GM12878 (cell line): ENCODE results near the gene PRCP. TPM values are rescaled to one million over a fixed set of nuclear protein-coding genes. Genes with fewer than 3 reads are reported as not detected.
A peak's percentile ranks its signal among the peaks of the same experiment; 100 is the strongest.

Experiments
- ATAC-seq: fragments of 200-7000 bp; cut with Tn5 transposase; 3 replicates; pipeline ENCODE4 v1.9.1; 2020; ENCODE audit warnings: mild to moderate bottlenecking, moderate library complexity
- BruUV-seq: library from RNA; stranded (reverse); fragments of 400-500 nt; replicated peaks from 2 replicates; lab custom pipeline; 2021; lab: Mats Ljungman, UMichigan
- CTCF ChIA-PET: fragments of 300-600 bp; sonication (Branson Sonifier 250); formaldehyde crosslinking; extraction: SDS; loops from one replicate; lab custom pipeline; 2021; ENCODE audit warnings: inconsistent platforms; lab: Yijun Ruan, JAX
- POLR2A ChIA-PET: fragments of 350-600 bp; formaldehyde crosslinking; extraction: SDS; loops from one replicate; lab custom pipeline; 2021; ENCODE audit warnings: inconsistent platforms; lab: Charles Lee
- RAD21 ChIA-PET: fragments of 300-600 bp; sonication (Branson Sonifier 250); formaldehyde crosslinking; loops from one replicate; lab custom pipeline; 2023; ENCODE audit warnings: antibody characterized with exemption; ENCODE audit not compliant: unreplicated experiment; lab: Charles Lee
- SMC1A ChIA-PET: fragments of 300-600 bp; sonication (Branson Sonifier 250); formaldehyde crosslinking; loops from one replicate; lab custom pipeline; 2023; ENCODE audit not compliant: unreplicated experiment, uncharacterized antibody; lab: Charles Lee
- DNase-seq: peaks from one replicate; pipeline ENCODE4 v3.0.0-alpha.2; 2011; ENCODE audit warnings: low read depth, low spot score
- FAIRE-seq: peaks from 3 replicates; lab custom pipeline; 2011; peaks lifted over from hg19 to GRCh38; lab: Jason Lieb, UNC
- H2AFZ ChIP-seq: 2 replicates; pipeline ENCODE4 v1.6.0; 2011; ENCODE audit warnings: low read depth, low read length, control low read depth; ENCODE audit not compliant: control insufficient read depth
- H3K27ac ChIP-seq: 2 replicates; pipeline ENCODE4 v1.5.1; 2011; ENCODE audit warnings: control low read depth; ENCODE audit not compliant: control insufficient read depth, insufficient read depth
- H3K27me3 ChIP-seq, 2 experiments: replicated peaks in 1 of 2; 2 replicates each; pipeline versions ENCODE4 v1.6.0 to v1.6.1; 2011; ENCODE audit warnings: low read length in 1 of 2; ENCODE audit not compliant: control insufficient read depth in 2 of 2, insufficient read depth in 2 of 2
- H3K36me3 ChIP-seq, 2 experiments: 2 replicates each; pipeline ENCODE4 v1.5.1; 2011; ENCODE audit warnings: low read length in 1 of 2; ENCODE audit not compliant: control insufficient read depth in 2 of 2, insufficient read depth in 2 of 2
- H3K4me1 ChIP-seq: 2 replicates; pipeline ENCODE4 v1.6.1; 2011; ENCODE audit warnings: mild to moderate bottlenecking, low read length, moderate library complexity, mixed read lengths; ENCODE audit not compliant: control insufficient read depth, insufficient read depth
- H3K4me2 ChIP-seq: 2 replicates; pipeline ENCODE4 v1.6.0; 2011; ENCODE audit warnings: control low read depth; ENCODE audit not compliant: control insufficient read depth, insufficient read depth
- H3K4me3 ChIP-seq: fragments of 200-600 bp; sonication (generic); 2 replicates; pipeline ENCODE4 v1.5.1; 2016
- H3K79me2 ChIP-seq: 2 replicates; pipeline ENCODE4 v1.6.0; 2011; ENCODE audit warnings: low read length; ENCODE audit not compliant: control insufficient read depth, insufficient read depth
- H3K9ac ChIP-seq: 2 replicates; pipeline ENCODE4 v1.8.0; 2011; ENCODE audit warnings: low read length, control low read depth, mixed read lengths; ENCODE audit not compliant: control insufficient read depth, insufficient read depth
- H3K9me3 ChIP-seq: replicated peaks from 3 replicates; pipeline ENCODE4 v1.5.1; 2011; ENCODE audit warnings: mild to moderate bottlenecking, low read length; ENCODE audit not compliant: control insufficient read depth, insufficient read depth
- H4K20me1 ChIP-seq: 2 replicates; pipeline ENCODE4 v1.6.0; 2011; ENCODE audit not compliant: control insufficient read depth, insufficient read depth
- ETV6 ChIP-seq, 2 experiments: fragments of 450-650 bp in 1 of 2; IDR thresholded peaks in 1 of 2; conservative IDR thresholded peaks in 1 of 2; 2 replicates each; pipeline ENCODE4 v1.6.1; 2014; ENCODE audit warnings: antibody characterized with exemption in 1 of 2, borderline replicate concordance in 1 of 2, low read depth in 1 of 2, mild to moderate bottlenecking in 1 of 2, moderate library complexity in 1 of 2
- HDGF ChIP-seq: fragments of 450-650 bp; IDR thresholded peaks from 2 replicates; pipeline ENCODE4 v1.6.1; 2016; ENCODE audit warnings: antibody characterized with exemption
- IKZF1 ChIP-seq: fragments of 450-650 bp; conservative IDR thresholded peaks from 2 replicates; pipeline ENCODE4 v1.6.1; 2017; ENCODE audit warnings: antibody characterized with exemption, mild to moderate bottlenecking
- IKZF2 ChIP-seq, 2 experiments: fragments of 450-650 bp; IDR thresholded peaks; 2 replicates each; pipeline ENCODE4 v1.6.1; 2017; ENCODE audit warnings: mild to moderate bottlenecking in 2 of 2, moderate library complexity in 2 of 2
- NBN ChIP-seq: fragments of 450-650 bp; IDR thresholded peaks from 2 replicates; pipeline ENCODE4 v1.6.1; 2016
- NFYA ChIP-seq: IDR thresholded peaks from 2 replicates; pipeline ENCODE4 v1.6.1; 2011; ENCODE audit warnings: low read depth, mild to moderate bottlenecking, low read length, improper control_type of control experiment, borderline replicate concordance
- NFYB ChIP-seq: IDR thresholded peaks from 2 replicates; pipeline ENCODE4 v1.6.1; 2011; ENCODE audit warnings: low read depth, mild to moderate bottlenecking, low read length, improper control_type of control experiment, moderate library complexity; ENCODE audit not compliant: insufficient read depth
- SPI1 ChIP-seq: IDR thresholded peaks from 2 replicates; pipeline ENCODE4 v1.6.1; 2011; ENCODE audit warnings: low read depth, mild to moderate bottlenecking, low read length, moderate library complexity, borderline replicate concordance; ENCODE audit not compliant: insufficient read depth
- WGBS: methylation state at CpG from one replicate; pipeline ENCODE4 v1.1.6; 2016; ENCODE audit warnings: low lambda C conversion rate; ENCODE audit not compliant: insufficient replicate concordance, insufficient coverage; ENCODE audit errors: missing lambda C conversion rate; 5-methylcytosine and 5-hydroxymethylcytosine counted together
- in situ Hi-C: fragments of 300-500 bp; cut with MboI; formaldehyde crosslinking; loops from 9 replicates; pipeline ENCODE4 v1.14.3; 2018; ENCODE audit warnings: mixed read lengths
- intact Hi-C: fragments of 100-400 bp; cut with micrococcal nuclease; formaldehyde crosslinking; loops from one replicate; pipeline ENCODE4 v1.14.2; 2022; ENCODE audit not compliant: unreplicated experiment
- polyA plus RNA-seq, 11 experiments: library from polyadenylated mRNA; depleted of rRNA in 4 of 11; unstranded in 6 of 11; stranded (reverse) in 5 of 11; fragments of >200 nt; fragmentation: Nextera tagmentation in 4 of 11; fragmentation: Illumina TruSeq in 1 of 11; extraction: Ambion mirVana in 4 of 11; extraction: Trizol in 1 of 11; gene quantifications; 1 replicate in 1 of 11; 2 replicates in 10 of 11; pipeline versions ENCODE4 v1.2.1 to v1.2.3, GENCODE V29; 2011 to 2016; ENCODE audit warnings: inconsistent platforms in 2 of 11, missing spikeins in 2 of 11, low read depth in 1 of 11
- total RNA-seq, 4 experiments: library from RNA; depleted of rRNA in 3 of 4; stranded (reverse); fragments of >200 nt in 3 of 4; fragmentation: Illumina TruSeq in 1 of 4; extraction: Trizol in 1 of 4; gene quantifications; 2 replicates each; pipeline versions ENCODE4 v1.2.1 to v1.2.3, GENCODE V29; 2013 to 2021
- TF ChIP-seq, protein P1 (sequence below): IDR thresholded peaks from 2 replicates; pipeline ENCODE4 v1.6.1; 2011; ENCODE audit warnings: mild to moderate bottlenecking, low read depth, low read length, moderate library complexity; ENCODE audit not compliant: insufficient replicate concordance
- TF ChIP-seq, protein P2 (sequence below): IDR thresholded peaks from 2 replicates; pipeline ENCODE4 v1.6.1; 2012; ENCODE audit warnings: low read length, inconsistent platforms
- TF ChIP-seq, protein P3 (sequence below), 3 experiments: IDR thresholded peaks in 2 of 3; conservative IDR thresholded peaks in 1 of 3; 2 replicates each; pipeline ENCODE4 v1.5.1; 2011; ENCODE audit warnings: low read depth in 3 of 3, low read length in 3 of 3, mild to moderate bottlenecking in 3 of 3, control low read depth in 2 of 3, moderate library complexity in 2 of 3, inconsistent platforms in 1 of 3, mixed read lengths in 1 of 3; ENCODE audit not compliant: control insufficient read depth in 2 of 3, insufficient read depth in 1 of 3; ENCODE audit errors: extremely low read depth in 1 of 3
- TF ChIP-seq, protein P4 (sequence below): fragments of 450-650 bp; IDR thresholded peaks from 2 replicates; pipeline ENCODE4 v1.6.1; 2016; ENCODE audit warnings: mild to moderate bottlenecking

The PRCP gene
- total and polyA plus RNA-seq, 10 of the 15 experiments (the other 5 are each of a cell fraction or from before 2014, with no cell fraction given) = 14.9 to 43.6 (median 20.0) TPM

DNA sequence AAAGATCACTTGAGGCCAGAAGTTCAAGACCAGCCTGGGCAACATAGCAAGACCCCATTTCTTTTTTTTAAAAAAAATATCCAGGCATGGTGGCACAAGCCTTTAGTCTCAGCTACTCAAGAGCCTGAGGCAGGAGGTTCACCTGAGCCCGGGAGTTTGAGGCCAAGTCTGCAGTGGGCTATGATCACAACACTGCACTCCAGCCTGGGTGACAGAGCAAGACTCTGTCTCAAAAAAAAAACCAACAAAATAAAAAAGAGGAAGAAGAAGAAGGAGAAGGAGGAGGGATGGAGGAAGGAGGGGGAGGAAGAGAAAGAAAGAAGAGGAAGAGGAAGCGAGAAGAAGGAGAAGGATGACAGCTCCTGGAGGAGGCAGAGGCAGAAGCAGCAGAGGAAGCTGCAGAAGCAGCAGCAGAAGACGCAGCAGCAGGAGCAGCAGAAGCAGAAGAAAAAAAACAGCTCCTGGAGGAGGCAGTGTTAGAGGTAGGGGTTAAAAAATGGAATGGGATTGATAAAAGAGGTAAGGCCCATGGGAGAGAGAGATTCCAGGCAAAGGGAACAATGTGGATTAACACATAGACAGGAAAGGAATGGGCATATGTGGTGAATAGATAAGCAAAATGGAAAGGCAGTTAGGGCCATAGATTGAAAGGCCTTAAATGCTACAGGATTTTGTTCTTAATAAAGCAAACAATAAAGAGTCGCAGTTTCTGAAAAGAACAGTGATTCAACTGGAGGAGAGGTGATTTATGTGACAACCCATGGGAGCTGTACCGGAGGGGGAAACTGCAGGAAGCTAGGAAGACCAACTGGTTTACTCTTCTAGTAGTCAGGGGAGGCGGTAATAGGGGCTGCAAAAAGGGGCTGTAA, 10.9 kb downstream of the PRCP start:
- in situ Hi-C loops = no loop called here
- Histone ChIP-seq H3K9ac (no peak overlapping the region), H3K9me3 (no peaks in the 10 kb centered on the region), H3K4me1 (peaks cover 4% of the 10 kb centered on the region; the same call in 1 of the 2 replicates), H3K4me3 (no peak overlapping the region), H3K27ac (no peak overlapping the region), H2AFZ (no peak overlapping the region), H4K20me1 (no peaks in the 10 kb centered on the region), H3K36me3 (no peaks in the 10 kb centered on the region), H3K79me2 (no peaks in the 10 kb centered on the region), H3K4me2 (no peak overlapping the region), H3K27me3 (no peaks in the 10 kb centered on the region)
- BruUV-seq = no TSS peak
- 52% methylated on average over 6 of the region's 6 CpGs for WGBS
- CTCF ChIA-PET = interaction anchor here (1.1 to 7.7 kb wide), 5 partner anchors 11 to 361 kb away, joined by 3 to 46 read pairs (median 6); partner anchors contain the start of genes DDIAS and PRCP
- ATAC-seq (peak; percentile 57), DNase-seq (no peak), FAIRE-seq (no peak)
- RAD21 ChIA-PET = interaction anchor here (1.0 kb wide), 1 partner anchor 22 kb away, joined by 3 read pairs; no protein-coding TSS in a partner anchor
- TF ChIP-seq SPI1 (peak; percentile 25; the same call in 1 of the 2 replicates), HDGF (0 out of 2 replicates have a peak, but pooled peaks have one; percentile 44), ETV6 (conservative IDR thresholded peaks at IDR 0.05 in 1 of 2, IDR thresholded peaks at IDR 0.05 in 1 of 2; ENCODE audit: borderline replicate concordance in 1 of 2, low read depth in 1 of 2) (0 out of 4 replicates have a peak, but pooled peaks of 1 of the 2 experiments have one; percentile 18), NFYA (no peak), NBN (0 out of 2 replicates have a peak, but pooled peaks have one; percentile 46), NFYB (no peak), IKZF2 (IDR thresholded peaks at IDR 0.05) (0 out of 4 replicates have a peak, but pooled peaks of 1 of the 2 experiments have one; percentile 27), IKZF1 (no peak)
- TF ChIP-seq, protein P1, sequence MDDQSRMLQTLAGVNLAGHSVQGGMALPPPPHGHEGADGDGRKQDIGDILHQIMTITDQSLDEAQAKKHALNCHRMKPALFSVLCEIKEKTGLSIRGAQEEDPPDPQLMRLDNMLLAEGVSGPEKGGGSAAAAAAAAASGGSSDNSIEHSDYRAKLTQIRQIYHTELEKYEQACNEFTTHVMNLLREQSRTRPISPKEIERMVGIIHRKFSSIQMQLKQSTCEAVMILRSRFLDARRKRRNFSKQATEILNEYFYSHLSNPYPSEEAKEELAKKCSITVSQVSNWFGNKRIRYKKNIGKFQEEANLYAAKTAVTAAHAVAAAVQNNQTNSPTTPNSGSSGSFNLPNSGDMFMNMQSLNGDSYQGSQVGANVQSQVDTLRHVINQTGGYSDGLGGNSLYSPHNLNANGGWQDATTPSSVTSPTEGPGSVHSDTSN = no peak
- TF ChIP-seq, protein P2, sequence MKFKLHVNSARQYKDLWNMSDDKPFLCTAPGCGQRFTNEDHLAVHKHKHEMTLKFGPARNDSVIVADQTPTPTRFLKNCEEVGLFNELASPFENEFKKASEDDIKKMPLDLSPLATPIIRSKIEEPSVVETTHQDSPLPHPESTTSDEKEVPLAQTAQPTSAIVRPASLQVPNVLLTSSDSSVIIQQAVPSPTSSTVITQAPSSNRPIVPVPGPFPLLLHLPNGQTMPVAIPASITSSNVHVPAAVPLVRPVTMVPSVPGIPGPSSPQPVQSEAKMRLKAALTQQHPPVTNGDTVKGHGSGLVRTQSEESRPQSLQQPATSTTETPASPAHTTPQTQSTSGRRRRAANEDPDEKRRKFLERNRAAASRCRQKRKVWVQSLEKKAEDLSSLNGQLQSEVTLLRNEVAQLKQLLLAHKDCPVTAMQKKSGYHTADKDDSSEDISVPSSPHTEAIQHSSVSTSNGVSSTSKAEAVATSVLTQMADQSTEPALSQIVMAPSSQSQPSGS = no peak
- TF ChIP-seq, protein P3, sequence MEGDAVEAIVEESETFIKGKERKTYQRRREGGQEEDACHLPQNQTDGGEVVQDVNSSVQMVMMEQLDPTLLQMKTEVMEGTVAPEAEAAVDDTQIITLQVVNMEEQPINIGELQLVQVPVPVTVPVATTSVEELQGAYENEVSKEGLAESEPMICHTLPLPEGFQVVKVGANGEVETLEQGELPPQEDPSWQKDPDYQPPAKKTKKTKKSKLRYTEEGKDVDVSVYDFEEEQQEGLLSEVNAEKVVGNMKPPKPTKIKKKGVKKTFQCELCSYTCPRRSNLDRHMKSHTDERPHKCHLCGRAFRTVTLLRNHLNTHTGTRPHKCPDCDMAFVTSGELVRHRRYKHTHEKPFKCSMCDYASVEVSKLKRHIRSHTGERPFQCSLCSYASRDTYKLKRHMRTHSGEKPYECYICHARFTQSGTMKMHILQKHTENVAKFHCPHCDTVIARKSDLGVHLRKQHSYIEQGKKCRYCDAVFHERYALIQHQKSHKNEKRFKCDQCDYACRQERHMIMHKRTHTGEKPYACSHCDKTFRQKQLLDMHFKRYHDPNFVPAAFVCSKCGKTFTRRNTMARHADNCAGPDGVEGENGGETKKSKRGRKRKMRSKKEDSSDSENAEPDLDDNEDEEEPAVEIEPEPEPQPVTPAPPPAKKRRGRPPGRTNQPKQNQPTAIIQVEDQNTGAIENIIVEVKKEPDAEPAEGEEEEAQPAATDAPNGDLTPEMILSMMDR (IDR thresholded peaks at IDR 0.05 in 2 of 3, conservative IDR thresholded peaks at IDR 0.05 in 1 of 3; ENCODE audit: control insufficient read depth in 2 of 3, extremely low read depth in 1 of 3, insufficient read depth in 1 of 3, low read depth in 3 of 3, low read length in 3 of 3) = no peak
- TF ChIP-seq, protein P4, sequence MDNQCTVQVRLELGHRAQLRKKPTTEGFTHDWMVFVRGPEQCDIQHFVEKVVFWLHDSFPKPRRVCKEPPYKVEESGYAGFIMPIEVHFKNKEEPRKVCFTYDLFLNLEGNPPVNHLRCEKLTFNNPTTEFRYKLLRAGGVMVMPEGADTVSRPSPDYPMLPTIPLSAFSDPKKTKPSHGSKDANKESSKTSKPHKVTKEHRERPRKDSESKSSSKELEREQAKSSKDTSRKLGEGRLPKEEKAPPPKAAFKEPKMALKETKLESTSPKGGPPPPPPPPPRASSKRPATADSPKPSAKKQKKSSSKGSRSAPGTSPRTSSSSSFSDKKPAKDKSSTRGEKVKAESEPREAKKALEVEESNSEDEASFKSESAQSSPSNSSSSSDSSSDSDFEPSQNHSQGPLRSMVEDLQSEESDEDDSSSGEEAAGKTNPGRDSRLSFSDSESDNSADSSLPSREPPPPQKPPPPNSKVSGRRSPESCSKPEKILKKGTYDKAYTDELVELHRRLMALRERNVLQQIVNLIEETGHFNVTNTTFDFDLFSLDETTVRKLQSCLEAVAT = no peak
- SMC1A ChIA-PET = interaction anchor here (1.0 to 1.9 kb wide), 5 partner anchors 9 to 189 kb away, joined by 3 to 8 read pairs (median 6); partner anchors contain the start of genes DDIAS and PRCP
- POLR2A ChIA-PET = no interaction called here
- intact Hi-C loops = no loop called here
